OCI-LY3 (cell line): ENCODE measurements around the gene ATL1.

Experiments used
- H2AFZ ChIP-seq: fragments of 200-600, 300-600 bp; shearing (Covaris generic); 2 replicates; pipeline ENCODE4 v1.6.0; 2014; ENCODE audit warnings: antibody characterized with exemption, low read depth, low read length
- H3K27ac ChIP-seq: fragments of 200-600, 300-600 bp; sonication (generic); 2 replicates; pipeline ENCODE4 v1.5.1; 2014; ENCODE audit warnings: mild to moderate bottlenecking, low read length, moderate library complexity, mixed read lengths
- H3K27me3 ChIP-seq: fragments of 200-600, 300-600 bp; sonication (generic); 2 replicates; pipeline ENCODE4 v1.6.1; 2014; ENCODE audit warnings: low read depth, low read length, mixed read lengths
- H3K36me3 ChIP-seq: fragments of 200-600, 300-600 bp; sonication (generic); replicated peaks from 2 replicates; pipeline ENCODE3; 2014; ENCODE audit warnings: low read depth, low read length, mixed read lengths
- H3K4me1 ChIP-seq: fragments of 300-600, 200-600 bp; sonication (generic); 2 replicates; pipeline ENCODE4 v1.6.1; 2014; ENCODE audit warnings: low read length, mixed read lengths
- H3K4me2 ChIP-seq: fragments of 200-600, 300-600 bp; sonication (generic); 2 replicates; pipeline ENCODE4 v1.6.1; 2014; ENCODE audit warnings: low read length, mixed read lengths
- H3K4me3 ChIP-seq: fragments of 300-600, 200-600 bp; sonication (generic); 2 replicates; pipeline ENCODE4 v1.5.1; 2014; ENCODE audit warnings: antibody characterized with exemption, mild to moderate bottlenecking, low read length, moderate library complexity
- H3K79me2 ChIP-seq: fragments of 300-600, 200-600 bp; shearing (Covaris generic); 2 replicates; pipeline ENCODE4 v1.6.1; 2014; ENCODE audit warnings: mild to moderate bottlenecking, low read length, mixed read lengths
- H3K9ac ChIP-seq: fragments of 300-600, 200-600 bp; shearing (Covaris generic); 2 replicates; pipeline ENCODE4 v1.6.0; 2014; ENCODE audit warnings: mild to moderate bottlenecking, low read length, moderate library complexity
- H3K9me3 ChIP-seq: fragments of 200-600, 300-600 bp; shearing (Covaris generic); 2 replicates; pipeline ENCODE4 v1.6.1; 2014; ENCODE audit warnings: low read length, mixed read lengths; ENCODE audit not compliant: insufficient read depth
- H4K20me1 ChIP-seq: fragments of 200-600, 300-600 bp; sonication (generic); 2 replicates; pipeline ENCODE4 v1.6.1; 2016; ENCODE audit warnings: low read length, mixed read lengths; ENCODE audit not compliant: insufficient read depth
- EZH2phosphoT487 ChIP-seq: fragments of 200-600 bp; shearing (Covaris generic); IDR thresholded peaks from 2 replicates; pipeline ENCODE4 v1.6.1; 2018; ENCODE audit warnings: antibody characterized with exemption, mixed run types, low read depth
- TF ChIP-seq, protein P1 (sequence below): fragments of 200-600, 300-600 bp; sonication (generic); IDR thresholded peaks from 2 replicates; pipeline ENCODE4 v1.5.1; 2014; ENCODE audit warnings: antibody characterized with exemption, low read length, low read depth

The ATL1 gene

GRCh38 chr14:50633954-50634353 lies 74.0 kb downstream of the ATL1 start:
- Histone ChIP-seq H3K9ac (no peak overlapping the region), H3K27me3 (no peaks in the 10 kb centered on the region)

DNA sequence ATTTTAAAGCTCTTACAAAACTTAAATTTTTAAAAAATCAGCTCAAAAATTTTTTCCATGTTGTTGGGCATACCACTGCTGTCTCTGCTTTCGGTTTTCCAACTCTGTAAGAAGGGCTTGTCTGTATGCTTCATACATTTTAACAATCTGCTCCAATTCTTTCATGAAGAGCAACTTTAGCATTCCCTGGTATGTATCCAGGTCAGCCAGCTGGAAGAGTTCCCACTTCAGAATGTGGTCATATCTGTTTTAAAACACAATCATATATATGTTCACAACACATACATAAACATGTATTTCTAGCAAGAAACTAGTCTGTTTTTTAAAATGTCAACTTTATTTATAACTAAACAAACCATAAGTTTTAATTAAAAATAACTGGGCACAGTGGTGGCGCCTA lies 75.2 kb downstream of the ATL1 start:
- no peak overlapping the region for H3K27ac ChIP-seq
- no peak overlapping the region for H3K9ac ChIP-seq
- no peaks in the 10 kb centered on the region for H4K20me1 ChIP-seq
- no peak overlapping the region for H2AFZ ChIP-seq
- TF ChIP-seq, protein P1, sequence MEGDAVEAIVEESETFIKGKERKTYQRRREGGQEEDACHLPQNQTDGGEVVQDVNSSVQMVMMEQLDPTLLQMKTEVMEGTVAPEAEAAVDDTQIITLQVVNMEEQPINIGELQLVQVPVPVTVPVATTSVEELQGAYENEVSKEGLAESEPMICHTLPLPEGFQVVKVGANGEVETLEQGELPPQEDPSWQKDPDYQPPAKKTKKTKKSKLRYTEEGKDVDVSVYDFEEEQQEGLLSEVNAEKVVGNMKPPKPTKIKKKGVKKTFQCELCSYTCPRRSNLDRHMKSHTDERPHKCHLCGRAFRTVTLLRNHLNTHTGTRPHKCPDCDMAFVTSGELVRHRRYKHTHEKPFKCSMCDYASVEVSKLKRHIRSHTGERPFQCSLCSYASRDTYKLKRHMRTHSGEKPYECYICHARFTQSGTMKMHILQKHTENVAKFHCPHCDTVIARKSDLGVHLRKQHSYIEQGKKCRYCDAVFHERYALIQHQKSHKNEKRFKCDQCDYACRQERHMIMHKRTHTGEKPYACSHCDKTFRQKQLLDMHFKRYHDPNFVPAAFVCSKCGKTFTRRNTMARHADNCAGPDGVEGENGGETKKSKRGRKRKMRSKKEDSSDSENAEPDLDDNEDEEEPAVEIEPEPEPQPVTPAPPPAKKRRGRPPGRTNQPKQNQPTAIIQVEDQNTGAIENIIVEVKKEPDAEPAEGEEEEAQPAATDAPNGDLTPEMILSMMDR: no peak
- TF ChIP-seq EZH2phosphoT487: no peak
- peaks cover 12% of the 10 kb centered on the region for H3K4me1 ChIP-seq
- H3K4me3 ChIP-seq: no peak overlapping the region
- no peak overlapping the region for H3K4me2 ChIP-seq
- no peaks in the 10 kb centered on the region for H3K9me3 ChIP-seq
- H3K27me3 ChIP-seq: no peaks in the 10 kb centered on the region
- H3K79me2 ChIP-seq: no peaks in the 10 kb centered on the region
- no peaks in the 10 kb centered on the region for H3K36me3 ChIP-seq

More at GRCh38 chr14:50633954-50634353, 74.0 kb downstream of the ATL1 start:
- TF ChIP-seq, protein P1: no peak
- TF ChIP-seq EZH2phosphoT487: no peak
- H4K20me1 ChIP-seq: no peaks in the 10 kb centered on the region
- H3K36me3 ChIP-seq: no peaks in the 10 kb centered on the region
- no peak overlapping the region for H3K4me2 ChIP-seq
- H3K79me2 ChIP-seq: no peaks in the 10 kb centered on the region
- no peak overlapping the region for H2AFZ ChIP-seq
- peaks cover 12% of the 10 kb centered on the region for H3K4me1 ChIP-seq
- H3K27ac ChIP-seq: no peak overlapping the region
- H3K9me3 ChIP-seq: no peaks in the 10 kb centered on the region
- no peak overlapping the region for H3K4me3 ChIP-seq

DNA sequence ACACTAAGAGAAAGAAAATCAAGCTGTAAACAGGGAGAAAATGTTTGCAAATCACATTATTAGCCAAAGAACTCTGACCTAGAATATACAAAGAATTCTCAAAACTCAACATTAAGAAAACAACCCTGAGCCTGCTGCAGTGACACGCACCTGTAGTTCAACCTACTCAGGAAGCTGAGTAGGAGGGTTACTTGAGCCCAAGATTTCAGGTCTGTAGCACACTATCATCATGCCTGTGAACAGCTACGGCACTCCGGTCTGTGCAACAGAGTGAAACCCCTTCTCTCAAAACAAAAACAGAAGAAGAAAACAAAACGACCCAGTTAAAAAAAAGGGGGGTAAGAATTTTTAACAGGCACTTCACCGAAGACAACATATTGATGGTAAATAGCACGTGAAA lies 87.3 kb downstream of the ATL1 start:
- Histone ChIP-seq H3K36me3 (no peaks in the 10 kb centered on the region), H3K9ac (no peak overlapping the region), H3K4me3 (no peak overlapping the region), H3K27me3 (no peaks in the 10 kb centered on the region), H4K20me1 (no peaks in the 10 kb centered on the region), H2AFZ (no peak overlapping the region), H3K4me2 (no peak overlapping the region), H3K4me1 (peaks cover 5% of the 10 kb centered on the region), H3K27ac (no peak overlapping the region), H3K9me3 (peaks cover 5% of the 10 kb centered on the region; the same call in 1 of the 2 replicates), H3K79me2 (no peaks in the 10 kb centered on the region)
- no peak for TF ChIP-seq EZH2phosphoT487
- TF ChIP-seq, protein P1: no peak

DNA sequence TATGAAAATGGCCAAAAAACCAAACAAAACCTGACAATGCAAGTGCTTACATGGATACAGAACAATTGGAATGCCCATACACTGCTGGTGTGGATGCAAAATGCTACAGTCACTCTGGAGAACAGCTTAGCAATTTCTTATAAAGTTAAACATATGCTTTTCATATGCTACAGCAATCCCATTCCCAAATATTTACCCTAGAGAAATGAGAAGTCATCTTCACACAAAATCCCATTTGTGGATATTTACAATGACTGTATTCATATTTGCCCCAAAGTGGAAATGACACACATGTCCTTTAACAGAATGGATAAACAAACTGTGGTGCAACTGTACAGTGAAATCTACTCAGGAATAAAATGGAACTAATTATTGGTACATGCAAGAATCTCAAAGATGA lies 87.8 kb downstream of the ATL1 start:
- Histone ChIP-seq H2AFZ (no peak overlapping the region), H3K27me3 (no peaks in the 10 kb centered on the region), H3K79me2 (no peaks in the 10 kb centered on the region), H3K4me2 (no peak overlapping the region), H3K4me1 (peaks cover 5% of the 10 kb centered on the region), H3K4me3 (no peak overlapping the region), H3K9me3 (peaks cover 5% of the 10 kb centered on the region; the same call in 1 of the 2 replicates), H3K9ac (no peak overlapping the region), H3K36me3 (no peaks in the 10 kb centered on the region), H3K27ac (no peak overlapping the region), H4K20me1 (no peaks in the 10 kb centered on the region)
- TF ChIP-seq EZH2phosphoT487: no peak
- TF ChIP-seq, protein P1: no peak
